Smooth muscle cell (in vitro differentiated cells): ENCODE data around the gene NR5A1. TPM values are rescaled to one million over a fixed set of nuclear protein-coding genes. Genes with fewer than 3 reads are reported as not detected.

Experiments used
- DNase-seq: peaks from one replicate; lab custom pipeline; 2025; ENCODE audit not compliant: unreplicated experiment; lab: John Stamatoyannopoulos, UW
- H2AFZ ChIP-seq: fragments of 200-600 bp; sonication (generic); 2 replicates; pipeline ENCODE4 v1.6.0; 2016; ENCODE audit warnings: antibody characterized with exemption, low read depth, mild to moderate bottlenecking
- H3F3A ChIP-seq: fragments of 200-600 bp; sonication (generic); 2 replicates; pipeline ENCODE4 v1.6.0; 2017; ENCODE audit warnings: antibody characterized with exemption, low read depth
- H3K27ac ChIP-seq: fragments of 200-600 bp; sonication (generic); 2 replicates; pipeline ENCODE4 v1.5.1; 2016; ENCODE audit warnings: low read depth, mild to moderate bottlenecking
- H3K27me3 ChIP-seq: fragments of 200-600 bp; sonication (generic); 2 replicates; pipeline ENCODE4 v1.6.1; 2016; ENCODE audit warnings: low read depth, mild to moderate bottlenecking
- H3K36me3 ChIP-seq: fragments of 200-600 bp; sonication (generic); 2 replicates; pipeline ENCODE4 v1.5.1; 2016; ENCODE audit warnings: low read depth
- H3K4me1 ChIP-seq: fragments of 200-600 bp; sonication (generic); 2 replicates; pipeline ENCODE4 v1.5.1; 2016; ENCODE audit warnings: low read depth
- H3K4me2 ChIP-seq: fragments of 200-600 bp; sonication (generic); 2 replicates; pipeline ENCODE4 v1.6.0; 2016; ENCODE audit warnings: mild to moderate bottlenecking
- H3K4me3 ChIP-seq: fragments of 200-600 bp; sonication (generic); 2 replicates; pipeline ENCODE4 v1.5.1; 2016; ENCODE audit warnings: mild to moderate bottlenecking
- H3K79me2 ChIP-seq: fragments of 200-600 bp; sonication (generic); 2 replicates; pipeline ENCODE4 v1.6.0; 2016; ENCODE audit warnings: low read depth, mild to moderate bottlenecking
- H3K9ac ChIP-seq: fragments of 200-600 bp; sonication (generic); 2 replicates; pipeline ENCODE4 v1.6.0; 2016; ENCODE audit warnings: low read depth
- H3K9me3 ChIP-seq: fragments of 200-600 bp; sonication (generic); replicated peaks from 2 replicates; pipeline ENCODE4 v1.5.1; 2016; ENCODE audit warnings: low read depth
- H4K20me1 ChIP-seq: fragments of 200-600 bp; sonication (generic); 2 replicates; pipeline ENCODE4 v1.6.0; 2016; ENCODE audit warnings: low read depth
- CTCF ChIP-seq: fragments of 200-600 bp; sonication (generic); IDR thresholded peaks from 2 replicates; pipeline ENCODE4 v1.5.1; 2017; ENCODE audit warnings: borderline replicate concordance, mild to moderate bottlenecking, antibody characterized with exemption; ENCODE audit not compliant: insufficient read depth, poor library complexity, severe bottlenecking
- WGBS: methylation state at CpG from one replicate; pipeline ENCODE4 v1.1.7; 2016; ENCODE audit warnings: low lambda C conversion rate; 5-methylcytosine and 5-hydroxymethylcytosine counted together
- polyA plus RNA-seq: library from polyadenylated mRNA; unstranded; fragments of >200 nt; fragmentation: Nextera tagmentation; extraction: Ambion mirVana; gene quantifications from 2 replicates; pipeline ENCODE4 v1.2.1, GENCODE V29; 2016
- total RNA-seq: library from RNA; depleted of rRNA; stranded (reverse); fragments of >200 nt; gene quantifications from 2 replicates; pipeline ENCODE4 v1.2.3, GENCODE V29; 2014

Gene NR5A1
- total and polyA plus RNA-seq, 2 experiments from 2014 or later = not detected

- H3K4me3 ChIP-seq = no peak overlapping the region
- no peak overlapping the region for H2AFZ ChIP-seq
- no peaks in the 10 kb centered on the region for H3K36me3 ChIP-seq
- H3F3A ChIP-seq = no peaks in the 10 kb centered on the region
- no peaks in the 10 kb centered on the region for H3K9me3 ChIP-seq
- H4K20me1 ChIP-seq = no peaks in the 10 kb centered on the region
- H3K4me1 ChIP-seq = no peaks in the 10 kb centered on the region
- 91% methylated on average over 8 of the region's 8 CpGs for WGBS
- no peak for TF ChIP-seq CTCF
- no peak overlapping the region for H3K9ac ChIP-seq
- H3K27ac ChIP-seq = no peak overlapping the region
- no peak overlapping the region for H3K4me2 ChIP-seq
- DNase-seq = no peak
- H3K79me2 ChIP-seq = no peaks in the 10 kb centered on the region
- peaks cover 23% of the 10 kb centered on the region for H3K27me3 ChIP-seq
Measured at GRCh38 chr9:124497441-124497840, 9.8 kb downstream of the NR5A1 start.

GRCh38 chr9:124496463-124496862, 10.7 kb downstream of the NR5A1 start:
- TF ChIP-seq CTCF = no peak
- Histone ChIP-seq H3K36me3 (no peaks in the 10 kb centered on the region), H3K9ac (no peak overlapping the region), H3K79me2 (no peaks in the 10 kb centered on the region), H3K27ac (no peak overlapping the region), H4K20me1 (no peaks in the 10 kb centered on the region), H2AFZ (no peak overlapping the region), H3K4me2 (no peak overlapping the region), H3K4me3 (no peak overlapping the region), H3K4me1 (no peaks in the 10 kb centered on the region), H3K9me3 (no peaks in the 10 kb centered on the region), H3F3A (no peaks in the 10 kb centered on the region), H3K27me3 (peaks cover 14% of the 10 kb centered on the region)
- 72% methylated on average over 15 of the region's 15 CpGs for WGBS
- no peak for DNase-seq

DNA sequence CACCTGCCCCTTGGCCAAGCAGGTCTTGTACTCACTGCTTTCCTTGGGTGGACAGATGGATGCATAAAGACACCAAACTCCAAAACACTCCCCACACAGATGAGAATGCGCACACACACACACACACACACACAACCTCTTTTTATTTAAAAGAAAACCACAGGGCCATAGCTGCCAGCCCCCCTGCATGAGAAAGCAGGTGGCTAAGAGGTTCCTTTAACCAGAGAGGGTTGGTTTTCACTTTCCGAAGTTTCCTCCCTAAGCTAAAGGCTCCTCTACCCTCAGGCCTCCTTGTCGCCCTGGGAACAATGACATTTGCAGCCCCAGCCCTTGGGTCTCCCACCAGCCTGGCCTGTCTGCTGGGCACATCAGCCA, 11.1 kb downstream of the NR5A1 start:
- Histone ChIP-seq H3K4me2 (no peak overlapping the region), H3K9ac (no peak overlapping the region), H3K4me3 (no peak overlapping the region), H4K20me1 (no peaks in the 10 kb centered on the region), H3K9me3 (no peaks in the 10 kb centered on the region), H2AFZ (no peak overlapping the region), H3K27me3 (peaks cover 10% of the 10 kb centered on the region), H3K79me2 (no peaks in the 10 kb centered on the region), H3F3A (no peaks in the 10 kb centered on the region), H3K4me1 (no peaks in the 10 kb centered on the region), H3K36me3 (no peaks in the 10 kb centered on the region), H3K27ac (no peak overlapping the region)
- no peak for DNase-seq
- no peak for TF ChIP-seq CTCF
- 83% methylated on average over 3 of the region's 3 CpGs for WGBS

GRCh38 chr9:124495126-124496074, 11.8 kb downstream of the NR5A1 start:
- Histone ChIP-seq H3K79me2 (no peaks in the 10 kb centered on the region), H3K9ac (no peak overlapping the region), H3F3A (no peaks in the 10 kb centered on the region), H4K20me1 (no peaks in the 10 kb centered on the region), H3K4me3 (no peak overlapping the region), H3K4me1 (no peaks in the 10 kb centered on the region), H2AFZ (no peak overlapping the region), H3K27ac (no peak overlapping the region), H3K27me3 (peaks cover 5% of the 10 kb centered on the region), H3K4me2 (no peak overlapping the region), H3K36me3 (no peaks in the 10 kb centered on the region), H3K9me3 (no peaks in the 10 kb centered on the region)
- TF ChIP-seq CTCF = no peak
- no peak for DNase-seq
- WGBS = 90% methylated on average over 31 of the region's 31 CpGs
